RWPE1 (cell line): ENCODE data around the gene ZBTB8B.
"Not testable (repeated sequence)": the region's sequence is repeated elsewhere in the genome, so short reads cannot be mapped to it uniquely, and the experiment has no call there.

Experiments
- CTCF ChIA-PET: fragments of 350-600 bp; sonication (Branson Sonifier 250); formaldehyde crosslinking; extraction: SDS; loops from one replicate; lab custom pipeline; 2021; lab: Yijun Ruan, JAX
- POLR2A ChIA-PET: fragments of 400-600 bp; formaldehyde crosslinking; extraction: SDS; loops from one replicate; lab custom pipeline; 2020; ENCODE audit warnings: antibody characterized with exemption; ENCODE audit not compliant: low non-redundant PET; lab: Yijun Ruan, JAX
- DNase-seq: peaks from one replicate; pipeline ENCODE4 v3.0.0; 2012; ENCODE audit warnings: low spot score
- H3K27ac ChIP-seq: fragments of 450-650 bp; 2 replicates; pipeline ENCODE4 v1.5.1; 2017
- CTCF ChIP-seq: fragments of 450-650 bp; conservative IDR thresholded peaks from 2 replicates; pipeline ENCODE4 v1.5.1; 2017; ENCODE audit warnings: low read depth, mild to moderate bottlenecking

The ZBTB8B gene

GRCh38 chr1:32468791-32469190 lies 3.9 kb downstream of the ZBTB8B start:
- DNase-seq: no peak
- no peak overlapping the region for H3K27ac ChIP-seq
- POLR2A ChIA-PET: no interaction called here
- CTCF ChIA-PET: interaction anchor here (0.6 kb wide), 1 partner anchor 52 kb away, joined by 5 read pairs; no protein-coding TSS in a partner anchor
- TF ChIP-seq CTCF: no peak

GRCh38 chr1:32470431-32470830 lies 5.6 kb downstream of the ZBTB8B start:
- ChIA-PET CTCF (interaction anchor here (0.5 to 0.6 kb wide), 2 partner anchors 141 to 212 kb away, joined by 3 to 4 read pairs; no protein-coding TSS in a partner anchor), POLR2A (no interaction called here)

DNA sequence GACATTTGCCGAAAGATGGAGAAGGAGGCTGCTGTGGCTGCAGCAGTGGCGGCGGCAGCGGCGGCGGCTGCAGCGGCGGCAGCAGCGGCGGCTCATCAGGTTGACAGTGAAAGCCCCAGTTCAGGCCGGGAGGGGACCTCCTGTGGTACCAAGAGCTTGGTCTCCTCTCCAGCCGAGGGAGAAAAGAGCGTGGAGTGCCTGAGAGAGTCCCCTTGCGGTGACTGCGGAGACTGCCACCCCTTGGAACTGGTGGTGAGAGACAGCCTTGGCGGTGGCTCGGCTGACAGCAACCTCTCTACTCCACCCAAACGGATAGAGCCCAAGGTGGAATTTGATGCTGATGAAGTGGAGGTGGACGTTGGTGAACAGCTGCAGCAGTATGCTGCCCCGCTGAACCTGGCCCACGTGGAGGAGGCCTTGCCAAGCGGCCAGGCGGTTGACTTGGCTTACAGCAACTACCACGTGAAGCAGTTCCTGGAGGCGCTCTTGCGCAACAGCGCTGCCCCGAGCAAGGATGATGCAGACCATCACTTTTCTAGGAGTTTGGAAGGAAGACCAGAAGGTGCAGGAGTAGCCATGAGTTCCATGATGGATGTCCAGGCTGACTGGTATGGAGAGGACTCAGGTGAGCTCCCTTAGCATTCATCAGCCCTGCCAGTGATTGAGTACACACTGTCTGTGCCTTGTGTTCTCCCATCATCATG lies 6.3 kb downstream of the ZBTB8B start:
- TF ChIP-seq CTCF: no peak
- CTCF ChIA-PET: interaction anchor here (0.5 to 0.6 kb wide), 3 partner anchors 58 to 213 kb away, joined by 3 to 4 read pairs (median 3); no protein-coding TSS in a partner anchor
- DNase-seq: no peak
- no peak overlapping the region for H3K27ac ChIP-seq
- POLR2A ChIA-PET: no interaction called here

More at GRCh38 chr1:32470431-32470830, 5.6 kb downstream of the ZBTB8B start:
- no peak overlapping the region for H3K27ac ChIP-seq
- DNase-seq: no peak
- no peak for TF ChIP-seq CTCF

DNA sequence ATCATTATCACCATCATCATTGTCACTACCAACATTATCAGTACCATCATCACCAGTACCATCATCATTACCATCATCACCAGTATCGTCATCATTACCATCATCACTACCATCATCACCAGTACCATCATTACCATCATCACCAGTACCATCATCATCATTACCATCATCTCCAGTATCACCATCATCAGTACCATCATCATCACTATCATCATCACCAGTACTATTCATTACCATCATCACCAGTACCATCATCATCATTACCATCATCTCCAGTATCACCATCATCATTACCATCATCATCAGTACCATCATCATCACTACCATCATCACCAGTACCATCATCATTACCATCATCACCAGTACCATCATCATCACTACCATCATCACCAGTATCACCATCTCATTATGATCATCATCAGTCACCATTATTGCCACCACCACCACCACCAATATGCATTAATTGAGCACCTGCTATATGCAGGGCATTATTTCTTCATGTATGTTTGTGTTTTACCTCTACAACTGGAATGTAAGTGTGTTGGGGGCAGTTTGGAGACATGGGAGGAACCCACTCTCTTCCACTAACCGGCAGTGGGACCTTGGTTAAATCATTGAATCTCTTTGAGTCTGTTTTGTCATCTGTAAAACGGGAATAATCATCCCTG lies 7.0 kb downstream of the ZBTB8B start:
- no peak for DNase-seq
- H3K27ac ChIP-seq: no peak overlapping the region
- TF ChIP-seq CTCF: no peak
- ChIA-PET CTCF (no interaction called here), POLR2A (no interaction called here)

DNA sequence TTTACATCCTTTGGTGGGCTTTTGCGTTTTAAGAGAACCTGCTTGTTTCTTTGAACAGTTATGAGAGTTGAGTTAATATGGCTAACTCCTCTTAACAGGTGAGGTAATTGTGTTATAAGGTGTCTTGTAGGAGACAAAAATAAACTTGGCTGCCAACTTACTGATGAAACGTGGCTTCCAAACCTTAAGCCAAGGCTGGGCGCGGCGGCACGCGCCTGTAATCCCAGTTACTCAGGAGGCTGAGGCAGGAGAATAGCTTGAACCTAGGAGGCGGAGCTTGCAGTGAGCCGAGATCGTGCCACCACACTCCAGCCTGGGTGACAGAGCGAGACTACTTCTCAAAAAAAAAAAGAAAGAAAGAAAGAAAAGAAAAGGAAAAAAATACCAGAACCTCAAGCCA lies 8.1 kb downstream of the ZBTB8B start:
- CTCF ChIA-PET, DNase-seq, POLR2A ChIA-PET, H3K27ac ChIP-seq: not testable (repeated sequence)

GRCh38 chr1:32474954-32475353 lies 10.1 kb downstream of the ZBTB8B start:
- ChIA-PET CTCF (no interaction called here), POLR2A (no interaction called here)
- no peak for TF ChIP-seq CTCF
- no peak for DNase-seq
- H3K27ac ChIP-seq: no peak overlapping the region

GRCh38 chr1:32480003-32480402 lies 15.1 kb downstream of the ZBTB8B start:
- no peak for TF ChIP-seq CTCF
- ChIA-PET CTCF (no interaction called here), POLR2A (no interaction called here)
- no peak overlapping the region for H3K27ac ChIP-seq
- no peak for DNase-seq
